BLaER1 (cell line): Measurements from ENCODE around the gene CDC42EP2.
A peak's percentile ranks its signal among the peaks of the same experiment; 100 is the strongest.

ENCODE experiments used
- H3K27ac ChIP-seq: shearing (Covaris generic); formaldehyde crosslinking; 2 replicates; pipeline ENCODE4 v1.8.1; 2022
- H3K27me3 ChIP-seq: shearing (Covaris generic); formaldehyde crosslinking; 2 replicates; pipeline ENCODE4 v1.8.1; 2022
- H3K36me3 ChIP-seq: shearing (Covaris generic); formaldehyde crosslinking; 2 replicates; pipeline ENCODE4 v1.8.1; 2022
- H3K4me1 ChIP-seq: shearing (Covaris generic); formaldehyde crosslinking; 2 replicates; pipeline ENCODE4 v1.8.1; 2022
- H3K4me2 ChIP-seq: shearing (Covaris generic); formaldehyde crosslinking; 2 replicates; pipeline ENCODE4 v1.8.1; 2022
- H3K4me3 ChIP-seq: shearing (Covaris generic); formaldehyde crosslinking; 2 replicates; pipeline ENCODE4 v1.8.1; 2022
- H3K9ac ChIP-seq: shearing (Covaris generic); formaldehyde crosslinking; 2 replicates; pipeline ENCODE4 v1.8.1; 2022
- H3K9me3 ChIP-seq: shearing (Covaris generic); formaldehyde crosslinking; 2 replicates; pipeline ENCODE4 v1.8.1; 2022
- H4K20me1 ChIP-seq: shearing (Covaris generic); formaldehyde crosslinking; 2 replicates; pipeline ENCODE4 v1.8.1; 2022
- Cebpa-rat ChIP-seq: shearing (Covaris generic); IDR thresholded peaks from 2 replicates; pipeline ENCODE4 v1.8.1; 2022

The CDC42EP2 gene

DNA sequence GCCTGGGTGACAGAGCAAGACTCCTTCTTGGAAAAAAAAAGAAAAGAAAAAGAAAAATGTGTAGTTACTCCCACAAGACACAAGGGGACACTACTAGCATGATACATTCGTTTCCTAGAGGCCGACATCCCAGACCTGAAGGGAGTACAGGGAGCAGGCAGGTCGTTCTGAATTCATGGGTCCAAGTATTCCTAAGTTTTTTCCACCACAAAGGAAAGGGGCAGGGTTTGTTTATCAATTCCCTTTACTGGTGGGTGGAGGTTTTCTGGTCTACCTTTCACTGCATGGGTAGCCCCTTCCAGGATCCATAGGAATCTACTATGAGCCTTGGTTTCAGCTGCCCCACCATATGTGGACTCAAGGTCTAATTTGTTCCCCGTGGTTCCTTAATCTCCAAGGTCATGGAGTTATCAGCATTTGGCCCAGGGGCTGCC is 51.7 kb downstream of the CDC42EP2 start:
- Histone ChIP-seq H3K4me1 (peaks cover 35% of the 10 kb centered on the region), H3K27me3 (no peaks in the 10 kb centered on the region), H3K9me3 (no peaks in the 10 kb centered on the region), H3K27ac (no peak overlapping the region), H3K36me3 (no peaks in the 10 kb centered on the region), H3K9ac (no peak overlapping the region), H3K4me2 (no peak overlapping the region), H4K20me1 (no peaks in the 10 kb centered on the region), H3K4me3 (no peak overlapping the region)
- no peak for TF ChIP-seq Cebpa-rat

DNA sequence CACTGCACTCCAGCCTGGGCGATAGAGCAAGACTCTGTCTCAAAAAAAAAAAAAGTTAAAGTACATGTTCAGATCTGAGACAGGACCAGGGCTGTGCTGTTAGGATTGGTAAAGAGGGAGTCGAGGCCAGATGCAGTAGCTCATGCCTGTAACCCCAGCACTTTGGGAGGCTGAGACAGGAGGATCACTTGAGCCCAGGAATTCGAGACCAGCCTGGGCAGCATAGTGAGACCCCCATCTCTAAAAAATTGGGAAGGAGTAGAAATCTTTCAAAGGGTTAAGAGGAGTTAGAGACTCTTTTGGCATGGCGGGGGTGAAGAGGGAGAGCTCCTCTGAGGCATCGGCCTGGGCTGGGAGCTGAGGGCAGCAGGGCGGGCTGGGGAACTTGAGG is 56.0 kb downstream of the CDC42EP2 start:
- peak overlapping the region; percentile 58 for H3K4me2 ChIP-seq

More for the DNA sequence above, 56.0 kb downstream of the CDC42EP2 start:
- no peak overlapping the region for H3K9ac ChIP-seq
- H3K27me3 ChIP-seq, result no peaks in the 10 kb centered on the region
- no peak overlapping the region for H3K4me3 ChIP-seq
- no peak overlapping the region for H3K27ac ChIP-seq
- no peaks in the 10 kb centered on the region for H3K9me3 ChIP-seq
- peaks cover 32% of the 10 kb centered on the region for H3K4me1 ChIP-seq
- no peak for TF ChIP-seq Cebpa-rat
- H4K20me1 ChIP-seq, result no peaks in the 10 kb centered on the region
- no peaks in the 10 kb centered on the region for H3K36me3 ChIP-seq
